ENCODE data around the gene RFT1.

GRCh38 chr3:53069422-53070068, 60.7 kb downstream of the RFT1 start:
- TF ChIP-seq POLR2A (IDR thresholded peaks at IDR 0.05; ENCODE audit: low read length): no peak
- TF ChIP-seq GATA1 (IDR thresholded peaks at IDR 0.05; ENCODE audit: low read depth, low read length): no peak

All from erythroblast (primary cell).